GM21447 (cell line): ENCODE measurements around the gene FOXP2.
"Not testable (repeated sequence)": the region's sequence is repeated elsewhere in the genome, so short reads cannot be mapped to it uniquely, and the experiment has no call there.

ENCODE experiments used
- ATAC-seq: cut with Tn5 transposase; IDR thresholded peaks from one replicate; pipeline ENCODE4 v1.9.1; 2021; ENCODE audit not compliant: unreplicated experiment

Gene FOXP2

DNA sequence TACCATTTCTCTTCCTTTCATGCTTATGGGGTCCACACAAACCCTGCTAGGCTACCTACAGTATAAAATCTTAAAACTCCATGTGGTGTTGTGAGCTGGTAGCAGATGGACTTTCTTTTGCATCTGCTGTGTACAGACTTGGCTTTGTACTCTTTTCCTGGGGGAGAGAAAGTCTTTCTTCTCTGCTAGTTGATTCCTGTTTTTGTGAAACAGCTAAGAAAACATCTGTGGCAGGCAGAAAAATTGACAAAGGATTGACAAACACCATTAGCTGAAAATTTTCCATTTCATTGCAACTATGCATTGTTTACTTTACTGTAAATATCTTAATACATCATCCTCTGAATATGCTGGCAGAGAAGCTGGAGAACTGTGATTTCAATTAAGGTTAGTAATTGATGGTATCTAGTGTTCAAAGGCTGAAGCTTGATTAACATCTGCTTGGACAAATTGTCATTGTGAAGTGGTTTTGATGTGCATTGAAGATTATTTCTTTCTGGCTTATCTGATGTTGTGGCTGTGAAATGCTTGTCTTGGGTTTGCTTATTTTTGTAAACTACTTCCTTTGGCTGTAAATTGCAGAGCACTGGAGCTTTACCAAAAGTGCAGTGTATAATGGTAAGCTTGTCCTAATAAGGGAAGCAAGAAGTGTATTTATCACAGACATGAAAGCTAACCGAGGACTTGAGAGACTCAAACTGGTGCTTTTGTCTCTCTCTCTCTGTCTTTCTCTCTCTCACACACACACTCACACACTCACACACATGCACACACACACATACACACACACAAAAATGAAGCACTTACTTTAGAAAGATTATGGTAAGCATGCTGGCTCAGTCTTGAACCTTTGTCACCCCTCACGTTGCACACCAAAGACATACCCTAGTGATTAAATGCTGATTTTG, at the start of gene FOXP2:
FOXP2 (plus strand) TSS at position 660 of the 908 bp plus-strand sequence. CDS start 11,697 bp downstream, outside the sequence.
- no peak for ATAC-seq

DNA sequence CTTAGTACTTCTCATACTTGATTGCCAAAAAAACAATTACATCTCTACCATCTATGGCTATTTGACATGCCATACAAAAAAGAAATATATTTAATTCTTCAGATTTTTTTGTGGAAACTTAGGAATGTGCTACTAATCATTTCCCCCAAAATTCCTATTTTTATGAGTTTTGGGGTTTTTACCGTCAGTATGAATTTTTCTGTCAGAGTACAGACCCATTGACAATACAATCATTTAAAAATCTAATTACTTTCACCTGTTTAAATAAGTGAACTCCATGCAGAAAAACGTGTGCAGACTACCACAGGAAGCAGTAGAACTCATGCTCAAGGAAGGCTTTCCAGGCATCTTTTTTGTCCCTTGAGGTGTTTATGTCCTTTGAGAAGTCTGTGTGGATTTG, 48.8 kb upstream of the FOXP2 start:
- no peak for ATAC-seq

DNA sequence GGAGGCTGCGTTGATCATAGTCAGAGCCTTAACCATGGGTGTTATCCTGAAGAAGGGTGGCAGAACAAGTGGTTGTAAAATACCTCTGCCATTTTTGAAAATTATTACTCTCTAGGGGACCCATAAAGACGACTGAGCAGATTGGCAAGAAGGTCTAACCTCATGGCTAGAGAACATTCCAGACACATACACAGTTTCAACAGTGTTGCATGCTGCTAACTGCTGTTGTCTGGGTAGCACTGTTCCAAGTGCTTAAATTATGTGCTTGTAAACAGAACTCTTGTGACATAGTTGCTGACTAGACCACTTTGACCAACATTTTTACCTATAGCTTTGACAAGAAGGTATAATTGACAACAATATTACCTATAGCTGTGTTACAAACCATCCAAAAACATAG, 46.1 kb upstream of the FOXP2 start:
- no peak for ATAC-seq

DNA sequence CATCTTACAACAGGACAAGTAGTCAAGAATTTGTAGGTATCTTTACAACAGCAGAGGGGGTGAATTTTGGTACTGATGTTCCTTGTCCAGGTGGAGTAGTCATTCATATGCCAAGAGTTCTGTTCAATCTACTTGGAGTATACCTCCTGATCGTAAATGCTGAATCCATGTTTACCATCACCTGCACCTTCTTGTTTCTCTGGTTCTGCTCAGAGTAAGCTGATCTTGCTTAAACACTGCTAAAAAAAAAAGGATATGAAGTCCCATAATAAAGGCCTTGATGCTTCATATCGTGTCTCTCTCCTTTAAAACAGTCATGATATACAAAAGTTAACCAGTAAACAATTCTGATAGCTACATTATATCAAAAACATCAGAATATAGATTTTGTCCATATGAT, 45.3 kb upstream of the FOXP2 start:
- ATAC-seq = no peak

DNA sequence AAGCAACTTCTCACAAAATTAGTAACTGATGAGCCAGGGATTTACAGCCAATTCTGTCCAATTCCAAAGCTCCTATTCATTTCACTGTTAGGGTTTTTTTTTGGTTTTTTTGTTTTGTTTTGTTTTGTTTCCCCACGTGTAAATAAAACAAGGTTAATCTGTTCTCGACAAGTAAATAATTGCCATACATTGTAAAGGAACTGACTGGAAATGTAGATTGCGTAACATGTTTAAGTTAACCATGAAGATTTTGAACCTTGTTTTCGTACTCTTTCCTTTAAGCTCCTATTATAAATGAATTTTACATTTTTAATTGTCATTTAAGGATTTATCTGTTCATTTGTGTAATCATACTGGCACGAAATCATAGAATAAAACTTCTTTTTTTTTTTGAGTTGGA, 42.0 kb upstream of the FOXP2 start:
- no peak for ATAC-seq

DNA sequence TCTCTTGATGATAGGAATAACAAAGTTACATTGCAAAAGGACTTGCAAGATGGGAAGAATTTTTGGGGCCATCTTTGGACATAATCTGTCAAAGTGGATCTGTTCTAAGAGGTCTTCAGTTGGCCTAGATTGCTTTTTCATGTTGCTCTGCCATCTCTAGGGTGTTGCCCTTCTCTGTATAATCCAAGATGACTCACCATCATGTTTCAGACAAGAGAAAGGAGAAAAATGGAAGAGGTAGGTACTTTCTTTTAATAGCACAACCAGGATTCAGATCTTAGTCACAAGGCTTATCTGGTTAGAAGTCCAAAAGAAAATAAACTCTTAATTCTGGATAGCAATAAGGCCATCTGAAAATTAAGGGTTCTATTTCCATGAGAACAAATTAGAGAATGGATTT, 38.7 kb upstream of the FOXP2 start:
- no peak for ATAC-seq

DNA sequence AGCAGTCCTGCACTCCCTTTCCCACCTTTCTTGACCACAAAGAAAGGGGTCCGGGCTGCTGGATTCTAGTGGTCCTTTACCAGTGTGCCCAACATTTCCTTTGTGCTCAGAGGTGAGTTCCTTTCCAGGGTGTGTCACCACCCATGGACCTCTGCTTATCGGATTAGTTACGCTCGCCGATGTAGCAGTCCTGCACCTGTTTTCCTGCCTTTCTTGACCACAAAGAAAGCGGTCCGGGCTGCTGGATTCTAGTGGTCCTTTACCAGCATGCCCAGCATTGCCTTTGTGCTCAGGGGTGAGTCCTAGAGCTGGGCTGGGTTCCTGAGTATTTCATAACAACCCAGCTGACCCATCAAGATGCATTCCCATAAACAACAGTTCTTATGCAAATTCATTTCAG, 30.7 kb upstream of the FOXP2 start:
- ATAC-seq = not testable (repeated sequence)

DNA sequence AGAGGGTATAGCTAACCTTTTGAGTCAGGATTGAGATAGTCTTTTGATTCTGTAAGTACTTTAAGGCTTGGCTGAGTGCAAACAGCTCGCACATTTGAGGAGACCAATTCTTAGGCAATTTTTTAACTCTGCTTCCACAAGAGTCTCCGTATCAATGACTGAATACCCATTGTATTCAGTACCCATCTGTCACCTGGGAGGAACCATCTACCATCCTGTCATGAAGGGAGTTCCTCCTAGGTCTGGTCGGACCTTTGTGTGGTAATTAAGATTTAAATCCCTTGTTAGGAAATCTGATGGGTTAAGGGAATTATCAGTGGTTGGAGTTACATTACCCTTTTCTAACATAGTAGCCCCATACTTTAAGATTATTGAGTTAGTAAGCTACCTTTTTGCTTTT, 30.3 kb upstream of the FOXP2 start:
- ATAC-seq = not testable (repeated sequence)

DNA sequence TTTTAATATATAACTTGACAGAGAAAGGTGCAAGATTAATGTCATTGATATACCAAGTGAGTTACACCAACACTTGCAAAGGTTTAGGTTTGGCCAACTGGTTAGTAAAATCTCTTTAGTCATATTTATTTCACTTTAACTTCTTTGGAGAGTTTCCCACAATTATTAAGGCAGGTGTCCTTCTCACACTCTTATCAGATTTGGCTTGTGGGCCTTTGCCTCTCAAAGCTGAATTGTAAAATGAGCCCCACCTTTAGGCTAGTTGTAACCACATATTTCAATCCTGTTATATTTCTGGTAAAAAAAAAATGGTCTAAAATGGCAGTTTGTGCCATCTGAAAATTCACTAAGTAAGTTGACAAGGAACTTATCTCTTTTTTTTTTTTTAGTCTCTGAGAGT, 26.6 kb upstream of the FOXP2 start:
- ATAC-seq = no peak

DNA sequence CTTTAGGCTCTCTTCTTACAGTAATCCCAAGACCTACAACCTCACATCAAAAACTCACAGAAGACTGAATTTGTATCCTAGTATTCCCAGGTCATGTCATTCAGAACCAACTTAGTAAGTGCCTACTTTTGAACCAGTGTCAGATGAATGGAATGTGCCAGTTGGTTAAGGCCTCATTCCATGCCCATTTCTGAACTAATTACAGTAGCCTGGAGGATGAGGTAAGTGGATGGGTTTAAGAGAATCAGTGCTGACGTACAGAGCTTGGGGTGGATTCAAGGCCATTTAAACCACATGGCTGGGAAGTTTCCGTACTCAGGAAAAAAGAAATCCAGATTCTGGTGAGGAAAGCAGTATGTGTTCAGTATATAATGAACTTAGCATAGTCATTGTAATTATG, 21.9 kb upstream of the FOXP2 start:
- ATAC-seq = no peak

DNA sequence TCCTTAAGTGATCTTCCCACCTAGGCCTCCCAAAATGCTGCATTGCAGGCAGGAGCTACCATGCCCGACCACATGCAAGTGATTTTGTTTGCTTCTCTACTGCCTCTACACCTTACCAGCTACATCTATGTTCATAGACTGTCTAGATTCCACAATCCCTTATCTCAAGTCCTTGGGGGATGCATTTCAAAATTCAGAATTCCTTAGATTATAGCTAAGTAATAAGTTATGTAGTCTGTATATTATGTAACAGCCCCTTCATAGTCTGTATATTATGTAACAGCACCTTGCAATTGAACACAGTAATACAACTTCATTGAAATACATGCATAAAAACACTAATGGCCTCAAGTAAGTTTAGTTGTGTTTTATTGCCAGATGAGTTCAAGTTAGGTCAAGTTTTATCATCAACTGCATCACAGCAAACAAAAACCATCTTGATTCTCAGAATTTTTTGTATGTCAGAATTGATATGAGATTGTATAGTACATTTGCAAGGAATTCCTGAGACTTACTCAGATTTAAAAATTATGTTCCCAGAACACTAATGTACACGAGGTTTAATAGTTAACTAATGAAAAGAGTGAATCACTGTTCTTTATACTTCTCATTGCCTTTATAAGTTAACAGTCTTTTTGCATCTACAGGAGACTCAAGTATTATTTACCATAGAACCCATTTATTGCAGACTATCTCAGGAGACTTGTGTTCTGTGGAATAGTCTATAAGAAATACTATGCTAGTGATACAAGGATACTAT, 11.6 kb upstream of the FOXP2 start:
- no peak for ATAC-seq

DNA sequence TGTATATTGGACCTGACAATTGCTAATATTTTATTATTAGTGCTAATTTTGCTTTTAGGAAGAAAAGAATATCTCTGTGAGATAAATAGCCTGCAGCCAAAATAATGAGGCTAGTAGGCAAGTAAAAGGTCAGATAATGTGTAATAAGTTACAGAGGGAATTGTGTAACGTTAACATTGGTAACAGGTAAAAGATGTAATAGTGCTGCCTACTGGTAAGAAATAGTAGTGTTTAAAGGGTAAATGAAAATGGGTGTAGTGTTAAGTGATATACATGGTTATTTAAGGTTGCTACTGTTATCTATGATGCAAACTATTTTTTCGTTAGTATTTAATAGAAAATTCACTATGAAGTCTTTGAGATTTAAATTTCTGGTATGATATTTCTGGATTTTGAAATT, 9.2 kb upstream of the FOXP2 start:
- no peak for ATAC-seq

DNA sequence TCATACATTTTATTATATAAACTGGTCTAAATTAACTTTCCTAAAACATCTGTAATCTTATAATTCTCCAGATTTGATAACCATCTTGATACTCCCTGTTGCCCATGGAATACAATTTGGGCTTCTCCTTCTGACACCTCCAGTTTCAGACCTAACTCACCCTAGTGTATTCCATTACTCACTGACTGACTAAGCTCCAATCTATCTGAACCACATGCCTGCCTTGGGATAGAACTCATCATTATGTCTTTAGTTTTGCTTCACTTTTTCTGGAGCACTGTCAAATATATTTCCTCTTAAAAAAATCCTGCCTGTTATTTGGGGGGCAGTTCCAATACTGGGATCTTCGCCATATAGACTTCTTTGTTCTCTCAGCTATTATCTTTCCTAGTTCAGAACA, 4.9 kb upstream of the FOXP2 start:
- no peak for ATAC-seq

DNA sequence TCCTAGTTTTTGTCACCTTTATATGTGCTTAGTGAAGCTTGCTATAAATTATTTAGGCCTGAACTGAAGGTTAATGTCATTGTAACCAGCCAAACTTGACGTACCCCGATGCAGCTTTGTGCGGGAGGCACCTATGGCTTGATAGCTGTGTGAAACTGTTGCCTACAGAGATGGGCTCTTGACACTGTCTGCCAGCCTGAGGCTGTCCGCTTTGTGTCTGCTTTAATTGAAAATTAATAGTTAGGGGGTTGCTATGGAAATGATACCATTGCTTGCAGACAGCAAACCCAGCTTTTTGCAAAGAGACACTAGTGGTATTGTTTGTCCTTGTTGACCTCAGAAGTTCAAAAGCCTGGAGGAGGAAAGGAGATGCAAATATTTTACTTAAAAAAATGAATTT, 2.1 kb upstream of the FOXP2 start:
- no peak for ATAC-seq

DNA sequence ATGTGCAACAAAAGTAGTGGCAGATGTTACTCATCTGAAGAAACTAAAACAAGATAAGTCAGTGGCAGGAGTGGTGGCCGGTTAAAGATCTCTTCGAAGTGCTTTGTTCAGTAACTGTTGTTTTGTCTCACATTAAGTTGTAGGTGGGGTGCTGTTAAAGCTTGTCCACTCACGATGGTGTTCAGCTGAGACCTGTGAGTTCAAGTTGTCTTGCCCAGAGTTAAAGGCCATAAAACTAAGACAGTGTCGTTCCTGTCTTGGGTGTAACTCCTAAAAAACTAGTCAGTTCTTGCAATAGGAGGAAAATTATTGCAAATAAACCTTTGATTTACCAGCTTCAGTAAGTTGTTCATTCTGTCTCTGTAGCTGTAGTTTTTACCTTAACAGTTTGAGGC, 857 bp upstream of the FOXP2 start:
- ATAC-seq = no peak

DNA sequence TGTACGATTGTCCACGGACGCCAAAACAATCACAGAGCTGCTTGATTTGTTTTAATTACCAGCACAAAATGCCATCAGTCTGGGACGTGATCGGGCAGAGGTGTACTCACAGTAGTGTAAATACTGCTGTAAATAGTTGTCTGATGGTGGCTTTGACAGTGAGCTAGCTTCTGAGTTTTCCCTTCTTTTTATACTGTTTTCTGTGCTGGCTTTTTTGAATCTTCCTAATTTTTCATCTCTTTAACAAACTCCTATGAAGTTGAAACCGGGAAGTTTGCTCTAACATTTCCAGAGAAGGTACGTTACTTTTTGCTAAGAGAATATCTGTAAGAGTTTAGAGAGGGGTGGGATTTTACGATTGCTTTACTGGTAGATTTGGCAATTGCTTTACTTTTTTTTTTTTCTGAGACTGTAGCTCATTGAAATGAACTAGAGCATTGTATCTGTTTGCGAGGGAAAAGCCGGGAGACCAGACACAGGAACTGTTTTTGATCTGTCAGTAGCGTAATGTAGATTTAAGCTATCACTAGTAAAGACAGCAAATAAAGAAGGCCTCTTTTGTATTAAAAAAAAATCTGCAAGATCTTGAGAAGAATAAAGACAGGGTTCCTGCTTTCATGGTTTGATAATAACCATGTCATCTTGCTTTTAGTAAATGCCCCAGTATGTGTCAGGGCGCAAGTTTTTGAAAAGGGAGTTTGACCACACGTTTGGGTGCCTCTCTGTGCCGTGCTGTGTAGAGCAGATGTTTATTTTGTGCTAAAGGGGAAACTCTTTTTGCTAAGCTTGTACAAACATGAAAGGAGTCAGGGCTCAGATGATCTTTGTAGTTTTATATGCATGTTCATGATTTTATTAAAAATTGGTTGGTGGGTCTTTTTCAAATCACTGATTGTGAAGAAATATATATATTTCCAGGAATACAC, 712 bp downstream of the FOXP2 start:
- ATAC-seq = no peak

DNA sequence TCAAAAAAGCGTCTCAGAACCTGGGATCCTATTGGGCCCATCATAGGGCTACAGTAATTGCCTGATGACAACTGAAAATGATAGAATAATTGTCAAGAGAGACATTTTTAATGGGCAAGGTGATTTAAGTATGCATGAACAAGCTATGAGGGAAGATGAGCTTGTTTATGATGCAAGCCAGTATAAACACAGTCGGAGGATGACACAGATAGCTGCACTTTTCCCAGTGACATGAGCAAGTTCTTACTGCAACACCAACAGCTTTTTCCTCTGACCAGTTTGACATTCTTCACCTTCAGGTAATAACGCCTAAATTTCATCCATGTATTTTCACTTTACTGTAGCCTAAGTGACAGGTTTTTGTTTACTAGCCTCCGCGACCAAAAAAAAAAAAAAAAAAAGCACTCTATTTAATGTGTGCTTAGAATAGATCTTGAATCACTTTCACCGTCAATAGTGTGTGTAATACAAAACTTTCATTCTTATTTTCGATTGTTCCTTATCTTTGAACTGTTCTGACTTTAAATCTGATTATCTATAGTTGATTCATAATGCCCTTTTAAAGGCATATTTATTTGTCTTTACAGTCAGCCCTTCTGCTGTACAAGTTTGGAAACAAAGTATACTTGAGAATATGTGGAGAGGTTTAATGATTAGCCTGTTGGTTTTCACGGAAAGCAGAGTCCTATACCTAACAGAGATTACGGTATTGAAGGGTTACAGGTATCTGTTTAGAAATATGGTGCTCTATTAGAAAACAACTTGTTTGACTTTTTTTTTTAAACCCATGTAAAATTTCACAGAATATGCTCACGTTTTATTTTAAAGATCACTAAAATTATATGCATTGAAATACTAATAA, 1.7 kb downstream of the FOXP2 start:
- ATAC-seq = no peak

DNA sequence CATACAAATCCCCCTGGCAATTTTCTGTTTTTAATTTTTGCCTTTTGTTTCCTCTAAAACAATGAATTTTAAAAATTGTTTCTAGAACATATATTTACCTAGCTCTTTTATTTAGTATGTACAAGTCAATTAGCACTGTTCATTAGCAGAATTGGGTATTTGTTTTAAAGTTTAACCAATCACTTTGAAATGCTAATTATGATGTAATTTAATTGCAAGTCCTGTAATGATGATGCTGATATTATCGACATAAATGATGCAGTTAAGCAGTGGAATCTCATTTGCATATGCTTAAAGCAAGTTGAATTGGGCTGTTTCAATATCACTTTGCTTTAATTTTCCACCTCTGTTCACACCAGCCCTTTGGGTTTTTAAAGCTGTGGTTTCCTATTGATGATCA, 2.7 kb downstream of the FOXP2 start:
- ATAC-seq = no peak

DNA sequence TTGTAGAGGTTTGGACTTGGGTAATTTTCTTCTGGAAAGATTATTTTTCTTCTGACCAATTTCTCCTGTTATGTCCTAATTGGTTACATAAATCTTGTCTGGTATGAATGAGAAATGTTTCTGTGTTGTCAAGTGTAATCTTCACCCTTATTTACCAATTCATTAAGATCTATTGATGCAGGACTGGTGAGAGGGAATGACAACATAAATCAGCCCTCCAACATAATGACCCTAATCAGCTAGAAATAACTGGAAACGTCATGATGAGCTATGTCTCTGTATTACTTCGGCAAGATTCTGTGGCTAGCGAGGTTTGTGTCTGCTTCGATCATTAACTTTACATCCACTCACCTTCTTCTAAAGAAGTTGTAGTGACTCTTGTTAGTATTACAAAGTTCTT, 3.5 kb downstream of the FOXP2 start:
- no peak for ATAC-seq
